Lung microvascular endothelial cell (primary cell): Measurements from ENCODE around the gene ITSN1. TPM values are rescaled to one million over a fixed set of nuclear protein-coding genes. Genes with fewer than 3 reads are reported as not detected.

Source experiments
- total RNA-seq: library from RNA; depleted of rRNA; stranded (reverse); fragments of >200 nt; gene quantifications from 2 replicates; pipeline ENCODE4 v1.2.1, GENCODE V29; 2014

ITSN1 gene
- total RNA-seq, 1 donor from 2014 or later, result 40.5 TPM

Other genes starting within 250 kb of the ITSN1 start
- gene IFNGR2, start 239.1 kb upstream of the ITSN1 start, total RNA-seq, result 36.2 and 48.8 TPM in 2 replicates
- gene TMEM50B, start 162.5 kb upstream of the ITSN1 start, total RNA-seq, result 13.7 and 23.4 TPM in 2 replicates
- 0.99 and 1.1 TPM in 2 replicates for gene DNAJC28, start 150.8 kb upstream of the ITSN1 start, total RNA-seq
- 42.5 and 45.2 TPM in 2 replicates for gene GART, start 100.4 kb upstream of the ITSN1 start, total RNA-seq
- 75.4 and 88.3 TPM in 2 replicates for gene SON, start 99.5 kb upstream of the ITSN1 start, total RNA-seq
- 6.5 and 8.9 TPM in 2 replicates for gene DONSON, start 53.8 kb upstream of the ITSN1 start, total RNA-seq
- 18.7 and 24.6 TPM in 2 replicates for gene CRYZL1, start 760 bp upstream of the ITSN1 start, total RNA-seq